Upper lobe of left lung (tissue), 4 donors: ENCODE data around the gene GNPTAB.

ENCODE experiments used
- EP300 ChIP-seq, 4 donors: sonication (generic); formaldehyde crosslinking; IDR thresholded peaks; one replicate each; pipeline ENCODE4 v1.5.1; 2017; ENCODE audit warnings: antibody characterized with exemption in 4 of 4, control low read depth in 2 of 4
- TF ChIP-seq, protein P1 (sequence below), 6 experiments: fragments of 450-650 bp in 4 of 6; fragments of 200-600 bp in 2 of 6; sonication (generic) in 2 of 6; IDR thresholded peaks; one replicate each; pipeline ENCODE4 v1.5.1; 2016 to 2019; ENCODE audit warnings: antibody characterized with exemption in 6 of 6

DNA sequence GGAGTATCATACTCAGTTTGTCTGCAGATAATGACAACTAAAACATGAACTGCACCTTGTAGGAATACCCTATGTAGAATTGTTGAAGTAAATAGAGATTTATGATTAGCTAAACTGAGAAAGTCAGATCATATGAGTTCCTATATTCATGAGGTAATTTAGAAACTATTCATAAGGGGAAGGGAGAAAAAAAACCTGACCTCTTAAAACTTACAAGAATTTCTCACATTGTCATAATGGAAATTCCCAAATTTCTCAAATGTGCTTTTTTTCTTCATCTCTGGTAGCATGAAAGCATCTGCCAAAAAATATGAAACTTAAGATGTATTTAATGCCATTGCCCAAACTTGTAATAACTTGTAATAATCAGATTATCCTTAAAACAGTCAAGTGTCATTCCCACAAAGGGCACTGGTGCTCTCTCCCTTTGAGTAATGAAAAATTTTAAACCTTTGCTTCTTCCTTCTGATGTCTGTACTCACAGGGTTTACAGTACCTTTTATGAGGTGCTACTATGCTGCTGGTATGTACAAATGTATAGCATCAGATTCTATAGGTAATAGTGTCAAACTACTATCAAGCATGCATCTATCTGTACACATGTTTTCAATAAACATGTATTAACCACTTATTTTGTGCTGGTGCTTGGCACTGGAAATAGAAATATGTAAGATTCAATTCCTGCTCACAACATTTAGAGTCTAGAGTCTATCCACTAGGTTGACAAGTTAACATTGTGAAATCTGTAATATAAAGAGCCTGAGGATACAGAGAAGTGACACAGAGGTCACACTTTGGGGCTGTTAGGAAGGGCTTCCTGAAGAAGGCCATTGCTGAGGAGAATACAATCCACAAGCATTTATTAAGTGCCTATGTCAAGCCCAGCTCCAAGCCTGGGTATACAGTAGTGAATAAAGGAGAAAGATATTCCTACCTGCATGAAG, 29.2 kb upstream of the GNPTAB start:
- TF ChIP-seq EP300 (IDR thresholded peaks at IDR 0.05): no peak
- TF ChIP-seq, protein P1, sequence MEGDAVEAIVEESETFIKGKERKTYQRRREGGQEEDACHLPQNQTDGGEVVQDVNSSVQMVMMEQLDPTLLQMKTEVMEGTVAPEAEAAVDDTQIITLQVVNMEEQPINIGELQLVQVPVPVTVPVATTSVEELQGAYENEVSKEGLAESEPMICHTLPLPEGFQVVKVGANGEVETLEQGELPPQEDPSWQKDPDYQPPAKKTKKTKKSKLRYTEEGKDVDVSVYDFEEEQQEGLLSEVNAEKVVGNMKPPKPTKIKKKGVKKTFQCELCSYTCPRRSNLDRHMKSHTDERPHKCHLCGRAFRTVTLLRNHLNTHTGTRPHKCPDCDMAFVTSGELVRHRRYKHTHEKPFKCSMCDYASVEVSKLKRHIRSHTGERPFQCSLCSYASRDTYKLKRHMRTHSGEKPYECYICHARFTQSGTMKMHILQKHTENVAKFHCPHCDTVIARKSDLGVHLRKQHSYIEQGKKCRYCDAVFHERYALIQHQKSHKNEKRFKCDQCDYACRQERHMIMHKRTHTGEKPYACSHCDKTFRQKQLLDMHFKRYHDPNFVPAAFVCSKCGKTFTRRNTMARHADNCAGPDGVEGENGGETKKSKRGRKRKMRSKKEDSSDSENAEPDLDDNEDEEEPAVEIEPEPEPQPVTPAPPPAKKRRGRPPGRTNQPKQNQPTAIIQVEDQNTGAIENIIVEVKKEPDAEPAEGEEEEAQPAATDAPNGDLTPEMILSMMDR (IDR thresholded peaks at IDR 0.05): no peak
